CD4-positive, alpha-beta T cell (primary cell): Measurements from ENCODE around the gene TP63. TPM values are rescaled to one million over a fixed set of nuclear protein-coding genes. Genes with fewer than 3 reads are reported as not detected.

Experiments used
- ATAC-seq: fragments of 200-7000 bp; cut with Tn5 transposase; one replicate; pipeline ENCODE4 v1.10.0; 2022; ENCODE audit warnings: mild to moderate bottlenecking; ENCODE audit not compliant: poor library complexity
- CTCF ChIA-PET: fragments of 350-600 bp; sonication (Branson Sonifier 250); formaldehyde crosslinking; loops from one replicate; lab custom pipeline; 2021; ENCODE audit warnings: antibody characterized with exemption, inconsistent platforms; lab: Charles Lee
- POLR2A ChIA-PET: fragments of 350-600 bp; sonication (Branson Sonifier 250); formaldehyde crosslinking; loops from one replicate; lab custom pipeline; 2021; ENCODE audit warnings: antibody characterized with exemption, inconsistent platforms; lab: Charles Lee
- DNase-seq, 14 experiments: peaks; one replicate each; pipeline ENCODE4 v3.0.0-alpha.2; 2013 to 2020; ENCODE audit warnings: mixed read lengths in 2 of 14
- H3K27ac ChIP-seq, 2 donors: one replicate each; pipeline versions ENCODE4 v1.5.1 to v1.7.0; 2013; ENCODE audit warnings: low read length in 2 of 2, low read depth in 1 of 2, mild to moderate bottlenecking in 1 of 2
- H3K27me3 ChIP-seq, 2 experiments: 1 replicate in 1 of 2; 2 replicates in 1 of 2; pipeline versions ENCODE4 v1.6.1 to v1.7.0; 2013; ENCODE audit warnings: low read length in 2 of 2, control low read depth in 1 of 2, mild to moderate bottlenecking in 1 of 2, moderate library complexity in 1 of 2; ENCODE audit not compliant: insufficient read depth in 2 of 2, control insufficient read depth in 1 of 2
- H3K36me3 ChIP-seq: one replicate; pipeline ENCODE4 v1.6.1; 2013; ENCODE audit warnings: low read length, control low read depth; ENCODE audit not compliant: insufficient read depth
- H3K4me1 ChIP-seq: one replicate; pipeline ENCODE4 v1.6.1; 2013; ENCODE audit warnings: low read length, control low read depth; ENCODE audit not compliant: insufficient read depth
- H3K4me3 ChIP-seq: one replicate; pipeline ENCODE4 v1.5.1; 2013; ENCODE audit warnings: mild to moderate bottlenecking, low read length, moderate library complexity
- H3K9me3 ChIP-seq, 2 experiments: 1 replicate in 1 of 2; 2 replicates in 1 of 2; pipeline versions ENCODE4 v1.6.1 to v1.7.0; 2013; ENCODE audit warnings: low read length in 2 of 2, mild to moderate bottlenecking in 2 of 2, control low read depth in 1 of 2, moderate library complexity in 1 of 2; ENCODE audit not compliant: control insufficient read depth in 1 of 2, insufficient read depth in 1 of 2
- H3K27ac Mint-ChIP-seq: one replicate; pipeline ENCODE4 v1.8.0; 2020; ENCODE audit warnings: mixed read lengths
- H3K27me3 Mint-ChIP-seq: one replicate; pipeline ENCODE4 v1.8.0; 2021; ENCODE audit warnings: mixed read lengths
- H3K36me3 Mint-ChIP-seq: one replicate; pipeline ENCODE4 v1.8.0; 2021; ENCODE audit warnings: low read depth, mixed read lengths
- H3K4me1 Mint-ChIP-seq: one replicate; pipeline ENCODE4 v1.8.0; 2021; ENCODE audit warnings: low read depth, mixed read lengths
- H3K4me3 Mint-ChIP-seq: one replicate; pipeline ENCODE4 v1.8.0; 2020; ENCODE audit warnings: mild to moderate bottlenecking, mixed read lengths
- H3K9me3 Mint-ChIP-seq: one replicate; pipeline ENCODE4 v1.8.0; 2020; ENCODE audit warnings: mixed read lengths
- CTCF ChIP-seq: fragments of 200-600 bp; IDR thresholded peaks from one replicate; pipeline ENCODE4 v1.8.0; 2022; ENCODE audit warnings: antibody characterized with exemption, mild to moderate bottlenecking
- intact Hi-C, 2 experiments: fragments of 100-400 bp; cut with DNase I in 1 of 2; cut with micrococcal nuclease in 1 of 2; formaldehyde crosslinking; loops; one replicate each; pipeline versions ENCODE4 v1.15.1 to v1.9.0; 2023 to 2025; cut with DNase I, micrococcal nuclease
- total RNA-seq, 174 experiments: library from RNA in 2 of 174; stranded (reverse) in 2 of 174; gene quantifications; one replicate each; pipeline ENCODE4 v1.2.3 and lab custom pipeline; 2021 to 2026

The TP63 gene
- total RNA-seq, 2 experiments from 2014 or later = 0.31 TPM; not detected in 1

- CTCF ChIA-PET = interaction anchor here (1.4 kb wide), 1 partner anchor 9 kb away, joined by 3 read pairs; no protein-coding TSS in a partner anchor
- H3K9me3 Mint-ChIP-seq = no peaks in the 10 kb centered on the region
- ATAC-seq = no peak
Observed at GRCh38 chr3:189712906-189713483, 81.8 kb downstream of the TP63 start.

GRCh38 chr3:189714991-189715961, 84.1 kb downstream of the TP63 start:
- no peak for TF ChIP-seq CTCF
- ChIA-PET CTCF (interaction anchor here (1.5 kb wide), 1 partner anchor 21 kb away, joined by 3 read pairs; no protein-coding TSS in a partner anchor), POLR2A (no interaction called here)
- DNase-seq (peak in 1 of 14 experiments; percentile 9), ATAC-seq (no peak)
- H3K4me3 Mint-ChIP-seq = no peak overlapping the region
- H3K27ac Mint-ChIP-seq = no peak overlapping the region
- Histone ChIP-seq H3K27me3 (no peaks in the 10 kb centered on the region), H3K4me1 (peaks cover 4% of the 10 kb centered on the region), H3K4me3 (no peak overlapping the region), H3K36me3 (no peaks in the 10 kb centered on the region), H3K9me3 (no peaks in the 10 kb centered on the region), H3K27ac (no peak overlapping the region)
- no peaks in the 10 kb centered on the region for H3K36me3 Mint-ChIP-seq
- H3K27me3 Mint-ChIP-seq = no peaks in the 10 kb centered on the region
- H3K4me1 Mint-ChIP-seq = peaks cover 19% of the 10 kb centered on the region
- intact Hi-C loops = no loop called here
- H3K9me3 Mint-ChIP-seq = no peaks in the 10 kb centered on the region

More at GRCh38 chr3:189712906-189713483, 81.8 kb downstream of the TP63 start:
- Histone ChIP-seq H3K27ac (no peak overlapping the region), H3K9me3 (no peaks in the 10 kb centered on the region), H3K36me3 (no peaks in the 10 kb centered on the region), H3K4me3 (no peak overlapping the region), H3K4me1 (peaks cover 4% of the 10 kb centered on the region), H3K27me3 (no peaks in the 10 kb centered on the region)
- intact Hi-C loops = no loop called here
- TF ChIP-seq CTCF = no peak
- DNase-seq = no peak
- no peaks in the 10 kb centered on the region for H3K27me3 Mint-ChIP-seq
- no peak overlapping the region for H3K27ac Mint-ChIP-seq
- POLR2A ChIA-PET = interaction anchor here (0.7 kb wide), 1 partner anchor 69 kb away, joined by 3 read pairs; no protein-coding TSS in a partner anchor
- H3K4me1 Mint-ChIP-seq = peaks cover 19% of the 10 kb centered on the region
- no peaks in the 10 kb centered on the region for H3K36me3 Mint-ChIP-seq
- H3K4me3 Mint-ChIP-seq = no peak overlapping the region

DNA sequence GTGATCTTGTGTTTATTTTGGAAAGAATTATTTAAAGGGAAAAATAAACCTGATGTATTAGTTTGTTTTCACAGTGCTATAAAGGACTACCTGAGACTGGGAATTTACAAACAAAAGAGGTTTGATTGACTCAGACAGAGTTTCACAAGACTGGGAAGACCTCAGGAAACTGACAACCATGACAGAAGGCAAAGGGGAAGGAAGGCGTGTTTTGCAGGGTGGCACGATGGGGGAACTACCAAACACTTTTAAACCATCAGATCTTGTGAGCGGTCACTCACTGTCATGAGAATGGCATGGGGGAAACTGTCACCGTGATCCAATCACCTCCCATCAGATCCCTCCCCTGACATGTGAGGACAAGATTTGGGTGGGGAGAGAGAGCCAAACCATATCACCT, 87.0 kb downstream of the TP63 start:
- Histone ChIP-seq H3K4me1 (peaks cover 4% of the 10 kb centered on the region), H3K4me3 (no peak overlapping the region), H3K36me3 (no peaks in the 10 kb centered on the region), H3K27ac (no peak overlapping the region), H3K9me3 (no peaks in the 10 kb centered on the region), H3K27me3 (no peaks in the 10 kb centered on the region)
- Mint-ChIP-seq H3K4me3 (no peak overlapping the region), H3K27me3 (no peaks in the 10 kb centered on the region), H3K9me3 (no peaks in the 10 kb centered on the region), H3K36me3 (no peaks in the 10 kb centered on the region), H3K27ac (no peak overlapping the region), H3K4me1 (peaks cover 19% of the 10 kb centered on the region)
- CTCF ChIA-PET = no interaction called here
- peak in 2 of 14 experiments; percentile 10 to 16 for DNase-seq
- no peak for ATAC-seq
- TF ChIP-seq CTCF = no peak
- intact Hi-C loops = no loop called here
- POLR2A ChIA-PET = interaction anchor here (0.6 kb wide), 1 partner anchor 1660 kb away, joined by 3 read pairs; no protein-coding TSS in a partner anchor
